Left cardiac atrium (tissue), 4 donors: ENCODE measurements around the gene CDK18. TPM values are rescaled to one million over a fixed set of nuclear protein-coding genes. Genes with fewer than 3 reads are reported as not detected.

Experiments used
- ATAC-seq, 2 donors: fragments of 200-7000 bp; cut with Tn5 transposase; one replicate each; pipeline ENCODE4 v1.9.1; 2020; ENCODE audit warnings: mild to moderate bottlenecking in 2 of 2, moderate library complexity in 2 of 2
- DNase-seq: peaks from one replicate; pipeline ENCODE4 v3.0.0-alpha.2; 2020
- intact Hi-C, 2 donors: fragments of 100-400 bp; cut with DNase I; formaldehyde crosslinking; loops; one replicate each; pipeline versions ENCODE4 v1.14.1 to v1.15.1; 2022 to 2023
- total RNA-seq, 2 donors: library from RNA; stranded (reverse); fragmentation: NEBNext Ultra II Directional; extraction: Animal tissue kit (Norgen Biotek cat#: 25700); gene quantifications; one replicate each; pipeline ENCODE4 v1.2.1, GENCODE V29; 2021
- donor health status: DM: no; HTN: yes; CAD: no.
- donor health status: DM: no; HTN: yes; CAD: no; lungs with severe emphysema.
- donor health status: DM: yes; HTN: yes; CAD: no.
- donor health status: Dilated cardiomyopathy.

Gene CDK18
- total RNA-seq, 2 donors from 2014 or later = 102 to 118 TPM

DNA sequence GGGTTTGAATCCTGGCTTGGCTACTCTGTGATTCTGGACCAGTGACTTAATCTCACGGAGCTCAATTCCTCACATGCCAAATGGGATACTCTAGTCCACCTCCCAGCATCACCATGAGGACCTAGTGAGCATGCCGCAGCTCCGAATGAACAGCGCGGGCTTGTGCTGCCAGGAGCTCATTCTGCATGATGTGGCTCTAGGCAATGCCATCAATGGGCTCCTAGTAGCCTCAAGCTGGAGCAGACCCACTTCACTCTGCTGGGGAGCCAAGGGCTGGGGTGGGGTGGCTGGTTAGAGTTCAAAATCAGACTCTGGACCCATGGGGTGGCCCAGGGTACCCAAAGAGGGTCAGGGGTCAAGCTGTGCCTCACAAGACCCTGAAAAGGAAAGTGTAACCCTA lies 41.5 kb downstream of the CDK18 start:
- no peak for DNase-seq
- intact Hi-C loops = no loop called here
- ATAC-seq = no peak

DNA sequence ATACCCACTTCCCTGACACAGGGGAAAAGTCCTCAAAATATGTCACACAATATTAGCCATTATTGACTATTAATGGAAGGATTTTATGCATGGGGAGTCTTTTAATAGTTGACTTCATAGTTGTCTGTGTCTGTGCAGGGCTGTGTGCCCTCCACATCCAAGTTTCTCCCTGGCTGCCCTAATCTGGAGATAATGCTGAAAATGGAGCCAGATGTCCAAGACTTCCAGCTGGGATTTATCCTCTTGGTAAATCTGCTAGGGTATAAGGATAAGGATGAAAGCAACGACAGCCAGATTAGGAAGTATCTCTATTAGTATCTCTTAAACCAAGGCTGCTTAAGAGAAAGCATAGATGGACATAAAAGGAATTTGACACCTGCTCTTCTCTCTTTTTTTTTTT lies 42.1 kb downstream of the CDK18 start:
- intact Hi-C loops = no loop called here
- ATAC-seq (no peak), DNase-seq (no peak)

DNA sequence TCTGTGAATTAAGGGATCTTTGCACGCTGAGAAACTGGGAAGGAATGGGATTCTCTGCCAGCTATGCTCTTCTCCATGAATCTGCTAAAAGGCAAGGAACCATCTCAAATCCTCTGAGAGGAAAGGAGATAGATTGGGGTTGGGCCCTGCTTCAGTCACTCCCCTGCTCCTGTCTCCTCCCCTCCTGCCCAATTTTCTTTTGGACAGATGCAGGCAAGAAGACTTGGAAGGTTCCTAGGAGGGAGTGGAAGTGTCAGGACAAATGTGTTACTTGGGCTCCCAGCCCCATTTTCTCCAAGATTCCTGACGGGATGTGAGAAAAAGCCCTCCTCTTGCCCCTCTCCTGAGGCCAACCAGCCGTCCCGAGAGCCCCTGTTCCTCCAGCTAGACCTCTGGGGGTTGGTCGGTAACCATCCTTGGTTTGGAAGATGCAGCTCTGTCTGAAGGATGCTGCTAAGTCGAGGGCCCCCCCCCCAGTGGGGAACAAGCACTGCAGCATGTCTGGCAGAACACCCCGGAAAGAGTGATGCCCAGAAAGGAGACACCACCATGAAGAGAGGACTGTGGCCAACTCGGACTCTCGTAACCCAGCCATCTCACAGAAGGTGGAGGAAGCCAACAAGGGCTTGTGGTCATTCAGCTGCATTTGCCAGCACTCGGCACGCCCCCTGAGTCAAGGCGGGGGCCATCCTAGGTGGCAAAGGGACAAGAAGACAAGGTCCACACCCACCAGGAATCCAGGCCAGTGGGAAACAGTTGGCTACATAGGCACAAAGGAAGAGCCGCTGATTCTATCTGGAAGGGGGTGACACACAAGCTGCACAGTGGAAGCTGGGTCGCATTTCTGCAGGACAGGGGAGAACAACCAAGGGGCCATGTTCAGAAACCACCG lies 43.7 kb downstream of the CDK18 start:
- ATAC-seq (no peak), DNase-seq (no peak)
- intact Hi-C loops = no loop called here

DNA sequence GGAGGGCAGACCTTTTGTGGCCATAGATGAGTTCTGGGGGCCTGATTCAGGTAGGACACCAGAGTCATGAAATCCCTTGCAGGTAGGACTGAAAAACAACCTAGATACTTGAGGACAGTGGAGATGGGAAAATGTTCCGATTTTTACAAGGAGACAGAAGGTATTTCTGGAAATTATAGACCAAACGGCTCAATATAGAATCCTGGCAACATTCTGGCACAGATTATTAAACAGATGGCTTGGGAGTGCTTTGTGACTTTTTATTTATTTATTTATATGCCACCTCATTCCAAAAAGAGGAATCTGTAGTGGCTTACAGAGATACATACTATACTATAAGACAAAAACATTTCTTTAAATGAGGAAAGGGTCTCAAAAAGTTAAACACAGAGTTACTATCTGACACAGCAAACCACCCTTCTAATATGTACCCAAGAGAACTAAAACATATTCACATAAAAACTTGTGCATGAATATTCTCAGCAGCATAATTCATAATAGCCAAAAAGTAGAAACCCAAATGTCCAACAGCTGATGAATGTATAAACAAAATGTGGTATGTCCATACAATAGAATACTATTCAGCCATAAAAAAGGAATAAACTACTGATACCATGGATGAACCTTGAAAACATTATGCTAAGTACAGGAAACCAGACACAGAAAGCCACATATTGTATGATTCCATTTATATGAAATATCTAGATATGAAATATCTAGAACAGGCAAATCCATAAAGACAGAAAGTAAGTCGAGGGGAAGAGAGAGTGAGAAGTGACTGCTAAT lies 49.8 kb downstream of the CDK18 start:
- intact Hi-C loops = no loop called here
- ATAC-seq (no peak), DNase-seq (no peak)

DNA sequence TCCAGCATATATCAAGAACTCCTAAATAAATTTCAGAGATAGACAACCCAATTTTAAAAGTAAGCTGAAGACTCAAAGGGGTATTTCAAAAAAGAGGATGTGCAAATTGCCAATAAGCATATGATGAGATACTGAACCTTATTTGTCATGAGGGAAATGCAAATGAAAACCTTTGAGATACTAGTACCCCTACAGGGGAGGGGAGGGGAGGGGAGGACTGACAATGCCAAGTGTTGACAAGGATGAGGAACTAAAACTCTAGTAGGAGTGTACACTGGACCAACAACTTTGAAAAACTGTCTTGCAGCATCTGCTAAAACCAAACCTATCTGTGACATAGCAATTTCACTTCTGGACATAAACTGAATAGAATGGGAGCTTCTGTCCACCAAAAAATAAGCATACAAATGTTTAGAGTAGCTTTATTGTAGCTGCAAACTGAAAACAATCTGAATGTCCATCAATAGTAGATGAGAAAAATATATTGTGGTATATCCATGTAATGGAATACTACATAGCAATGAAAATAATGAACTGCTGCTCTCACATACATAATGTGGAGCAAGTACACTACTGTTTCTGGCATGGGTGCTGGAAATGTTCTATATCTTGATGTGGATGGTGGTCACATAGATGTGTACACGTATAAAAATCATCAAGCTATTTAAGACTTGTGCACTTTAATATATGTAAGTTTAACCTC lies 57.2 kb downstream of the CDK18 start:
- ATAC-seq = no peak
- DNase-seq = no peak
- intact Hi-C loops = no loop called here

DNA sequence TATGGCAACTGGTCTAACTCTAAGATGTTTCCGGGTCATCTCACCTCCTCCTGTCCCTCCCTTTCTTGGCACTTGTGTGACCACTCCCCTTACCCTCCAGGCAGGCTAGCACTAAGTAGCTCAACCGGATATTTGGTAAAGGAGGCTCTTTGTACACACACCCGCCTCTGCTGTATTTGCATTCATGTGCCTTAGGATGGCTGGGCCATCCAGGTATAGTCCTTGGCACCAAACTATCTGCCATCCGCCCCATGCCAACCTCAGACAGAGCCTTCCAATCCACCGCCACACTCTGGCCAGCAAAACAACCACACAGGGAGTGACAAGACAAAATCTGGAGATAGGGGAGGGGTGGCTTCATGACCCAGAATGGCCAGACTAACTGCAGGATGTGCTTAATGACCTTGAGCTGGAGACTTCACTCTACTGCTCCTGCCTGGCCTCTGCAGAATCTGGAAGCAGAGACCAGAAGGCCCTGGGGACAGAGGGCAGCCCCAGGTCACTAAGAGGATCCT lies 59.5 kb downstream of the CDK18 start:
- DNase-seq (no peak), ATAC-seq (no peak)
- intact Hi-C loops = no loop called here

DNA sequence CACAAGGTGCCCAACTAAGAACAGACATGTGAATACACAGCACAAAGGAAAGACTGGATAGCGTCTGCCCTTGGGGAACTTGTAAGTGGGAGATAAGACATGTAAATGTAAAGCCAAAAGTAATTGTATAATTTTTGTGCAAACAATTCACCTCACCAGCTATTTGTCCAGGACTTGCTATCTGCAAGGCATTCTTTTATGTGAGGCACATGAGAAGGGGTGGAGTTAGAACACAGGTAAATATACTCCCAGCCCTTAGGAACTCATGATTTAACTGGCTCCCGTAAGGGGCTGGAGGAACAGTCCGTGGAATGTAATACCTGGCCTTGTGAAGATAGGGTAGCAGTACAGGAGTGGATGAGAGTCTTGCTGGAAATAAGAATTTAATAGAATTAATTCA lies 61.3 kb downstream of the CDK18 start:
- ATAC-seq (no peak), DNase-seq (no peak)
- intact Hi-C loops = no loop called here

DNA sequence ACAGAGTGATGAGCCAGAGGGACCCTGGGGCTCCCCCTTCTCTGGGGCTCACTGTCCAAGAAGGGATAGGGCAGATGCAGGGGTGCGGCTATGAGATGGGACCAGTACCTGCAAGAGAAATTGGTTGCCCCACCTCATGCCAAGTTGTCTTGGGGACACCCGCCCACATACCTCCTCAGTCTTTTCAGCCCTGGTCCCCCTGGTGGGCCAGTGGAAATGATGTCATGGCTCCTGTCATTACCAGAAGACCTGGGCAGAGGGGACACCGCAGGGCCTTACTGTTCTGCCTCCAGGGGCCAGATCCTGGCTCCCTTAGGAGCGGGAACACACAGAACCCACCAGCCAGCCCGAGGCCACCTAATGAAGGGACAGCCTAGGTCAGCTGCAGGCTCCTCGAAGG lies 63.2 kb downstream of the CDK18 start:
- DNase-seq = no peak
- no peak for ATAC-seq
- intact Hi-C loops = no loop called here

DNA sequence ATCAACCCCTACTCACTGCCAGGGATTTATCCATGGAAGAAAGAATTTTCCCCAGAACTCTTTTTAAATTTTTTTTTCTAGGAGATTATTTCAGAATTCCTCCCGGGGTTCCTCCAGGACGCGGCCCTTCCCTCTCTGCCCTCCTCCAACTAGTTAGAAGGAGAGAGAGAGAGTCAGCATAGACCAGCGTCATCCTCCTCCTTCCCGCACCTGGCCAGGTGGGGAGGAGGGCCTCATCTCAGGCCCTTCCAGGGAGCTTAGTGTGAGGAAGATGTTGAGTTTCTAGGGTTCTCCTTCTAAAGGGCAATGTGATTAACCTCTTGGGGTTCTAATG lies 63.6 kb downstream of the CDK18 start:
- intact Hi-C loops = no loop called here
- DNase-seq (no peak), ATAC-seq (peak in 1 of 2 donors; percentile 12)

DNA sequence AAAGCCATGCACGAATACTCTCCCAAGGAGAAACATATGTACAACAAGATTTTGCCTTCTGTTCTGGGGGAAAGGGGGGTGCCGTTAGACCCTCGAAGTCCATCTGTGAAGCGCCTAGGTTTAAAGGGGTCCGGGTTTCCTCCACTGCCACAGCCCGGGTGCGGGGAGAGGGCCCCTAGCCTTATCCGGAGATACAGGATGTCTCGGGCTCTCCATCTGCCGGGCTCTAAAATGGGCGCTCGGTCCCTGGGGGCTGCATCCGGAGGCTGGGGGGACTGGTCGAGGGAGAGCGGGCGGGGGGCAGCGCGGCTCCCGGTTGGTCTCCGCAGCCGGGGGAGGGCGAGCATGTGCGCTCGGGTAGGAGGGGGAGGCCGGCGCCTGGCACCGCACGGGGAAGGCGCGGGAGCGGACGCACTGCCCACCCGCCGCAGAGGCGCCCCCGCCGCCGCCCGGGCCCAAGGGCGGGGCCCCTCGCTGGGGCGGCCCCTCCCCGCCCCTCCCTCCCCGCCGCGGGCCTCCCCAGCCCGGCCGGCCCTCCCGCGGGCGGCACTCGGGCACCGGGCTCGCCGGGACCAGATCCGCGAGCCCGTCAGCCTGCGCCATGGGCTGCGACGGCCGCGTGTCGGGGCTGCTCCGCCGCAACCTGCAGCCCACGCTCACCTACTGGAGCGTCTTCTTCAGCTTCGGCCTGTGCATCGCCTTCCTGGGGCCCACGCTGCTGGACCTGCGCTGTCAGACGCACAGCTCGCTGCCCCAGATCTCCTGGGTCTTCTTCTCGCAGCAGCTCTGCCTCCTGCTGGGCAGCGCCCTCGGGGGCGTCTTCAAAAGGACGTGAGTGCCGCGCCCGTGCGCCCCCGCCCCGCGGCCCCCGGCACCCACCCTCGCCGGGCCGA lies 64.2 kb downstream of the CDK18 start:
- ATAC-seq (peak; percentile 61 to 67), DNase-seq (no peak)
- intact Hi-C loops = no loop called here

DNA sequence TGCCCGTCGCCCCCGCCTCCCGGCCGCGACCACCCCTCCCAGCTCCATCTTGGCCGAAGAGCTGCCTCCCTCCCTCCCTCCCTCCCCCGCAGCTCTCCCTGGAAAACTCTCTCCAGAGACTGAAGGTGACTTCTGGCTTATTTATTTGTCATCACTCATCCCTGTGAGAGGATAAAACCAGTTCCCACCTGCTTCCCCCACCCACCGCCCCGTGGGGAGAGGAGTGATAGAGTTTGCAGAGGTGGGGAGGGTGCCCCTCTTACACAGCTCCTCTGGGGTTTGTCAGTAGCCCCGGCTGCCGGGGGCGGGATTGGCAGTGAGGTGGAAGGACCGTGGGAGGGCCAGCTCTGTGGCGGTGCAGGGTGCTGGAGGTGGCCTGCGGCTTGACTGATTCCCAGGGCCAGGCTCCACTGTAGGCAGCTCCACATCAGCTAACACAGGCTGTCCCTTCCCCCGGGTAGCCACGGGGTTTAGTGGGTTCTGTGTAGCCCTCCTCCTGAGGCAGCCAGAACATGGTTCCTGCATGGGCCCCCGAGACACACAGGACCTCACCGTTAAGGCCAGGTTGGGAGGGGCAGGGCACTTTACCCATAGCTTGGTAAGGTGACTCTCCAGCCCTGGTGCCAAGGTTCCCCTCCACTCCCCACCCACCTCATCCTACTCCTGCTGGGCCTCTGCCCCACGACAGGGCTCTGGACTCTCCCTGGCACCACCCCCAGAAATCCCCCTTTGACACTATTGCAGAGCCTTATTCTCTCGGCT lies 65.1 kb downstream of the CDK18 start:
- intact Hi-C loops = no loop called here
- ATAC-seq = no peak
- no peak for DNase-seq

DNA sequence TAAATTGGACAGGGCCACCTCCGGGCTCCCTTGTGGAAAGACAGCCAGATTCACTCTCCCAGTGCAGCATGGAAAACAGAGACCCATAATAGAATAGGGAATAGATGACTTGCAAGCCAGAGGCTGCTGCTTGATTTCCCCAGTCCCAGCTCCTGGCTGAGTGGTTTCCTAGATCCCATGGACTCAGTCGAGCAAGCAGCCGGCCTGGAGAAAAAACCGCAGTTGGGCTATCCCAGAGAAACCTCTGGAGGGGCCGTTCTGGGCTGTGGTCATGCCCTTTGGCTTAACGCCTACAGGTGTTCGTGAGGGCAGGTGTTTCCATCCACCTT lies 65.7 kb downstream of the CDK18 start:
- ATAC-seq = no peak
- DNase-seq = no peak
- intact Hi-C loops = no loop called here

DNA sequence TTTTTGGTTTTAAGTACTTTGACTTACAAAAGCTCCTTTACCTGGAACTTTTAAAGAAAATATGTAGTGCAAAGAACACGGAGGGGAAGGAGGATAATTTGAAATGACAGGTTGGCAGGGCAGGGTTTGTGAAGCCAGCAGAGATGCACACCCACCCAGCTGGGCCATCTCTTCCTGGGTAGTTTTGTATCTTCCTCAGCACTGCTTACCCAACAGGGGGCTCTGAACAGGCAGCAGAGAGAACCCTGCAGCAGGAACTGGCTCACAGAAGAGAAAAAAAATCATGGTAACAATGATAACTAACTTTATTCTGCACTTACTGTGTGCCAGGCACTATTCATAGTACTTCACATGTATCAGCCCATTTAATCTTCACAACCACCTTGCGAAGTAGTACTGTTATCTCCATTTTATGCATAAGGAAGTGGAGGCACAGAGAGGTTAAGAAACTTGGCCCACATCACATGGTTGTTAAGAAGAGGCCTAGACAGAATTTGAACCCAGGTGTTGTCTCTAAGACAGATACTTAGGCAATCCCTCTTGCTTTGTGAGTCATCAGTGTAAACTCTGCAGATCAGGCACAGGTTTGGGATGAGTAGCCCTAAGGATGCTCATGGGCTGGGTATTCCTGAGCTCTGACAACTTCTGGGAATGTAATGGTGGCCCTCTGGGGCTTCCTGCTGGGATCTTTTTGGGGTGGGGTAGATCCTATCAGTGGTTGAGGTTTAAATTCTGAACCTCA lies 66.5 kb downstream of the CDK18 start:
- intact Hi-C loops = no loop called here

DNA sequence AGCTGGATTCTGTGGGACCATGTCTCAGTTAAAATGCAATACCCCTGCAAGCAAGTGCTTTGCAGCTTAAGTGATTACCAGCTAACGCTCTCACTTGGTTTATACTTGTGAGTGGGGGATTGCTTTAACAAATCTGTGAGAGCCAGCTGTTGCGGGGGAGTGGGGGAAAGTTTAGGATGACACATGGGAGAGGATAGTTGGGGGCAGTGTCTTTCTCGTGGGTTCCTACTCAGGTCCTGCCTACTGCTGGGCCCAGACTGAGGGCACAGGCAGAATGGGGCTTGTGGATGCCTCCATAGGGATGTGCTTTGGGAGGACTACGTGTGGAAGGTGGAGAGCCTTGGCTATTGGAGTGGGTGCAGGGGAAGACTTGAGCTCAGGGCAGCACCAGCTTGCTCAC lies 67.3 kb downstream of the CDK18 start:
- intact Hi-C loops = no loop called here
- ATAC-seq = no peak
- DNase-seq = no peak

More for the DNA sequence above, 66.5 kb downstream of the CDK18 start:
- no peak for DNase-seq
- ATAC-seq = no peak

DNA sequence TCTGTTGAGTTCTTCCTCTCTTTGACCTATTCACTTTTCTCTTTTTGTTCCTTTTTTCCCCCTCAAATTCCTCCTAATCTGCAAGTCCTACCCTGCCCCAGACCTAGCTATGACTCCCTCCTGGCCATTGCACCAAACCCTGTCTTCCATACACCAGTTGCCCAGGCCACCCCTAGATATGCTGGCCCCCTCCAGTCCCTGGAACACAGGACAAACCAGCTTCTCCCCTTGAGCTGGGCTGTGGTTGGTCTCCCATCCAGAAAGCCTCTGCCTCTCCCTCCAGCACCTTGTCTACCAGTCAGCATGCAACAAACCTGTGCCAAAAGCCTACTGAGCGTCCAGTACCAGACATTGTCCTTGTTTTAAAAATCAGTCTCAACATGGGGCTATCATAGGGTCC lies 68.0 kb downstream of the CDK18 start:
- no peak for ATAC-seq
- DNase-seq = no peak
- intact Hi-C loops = no loop called here

DNA sequence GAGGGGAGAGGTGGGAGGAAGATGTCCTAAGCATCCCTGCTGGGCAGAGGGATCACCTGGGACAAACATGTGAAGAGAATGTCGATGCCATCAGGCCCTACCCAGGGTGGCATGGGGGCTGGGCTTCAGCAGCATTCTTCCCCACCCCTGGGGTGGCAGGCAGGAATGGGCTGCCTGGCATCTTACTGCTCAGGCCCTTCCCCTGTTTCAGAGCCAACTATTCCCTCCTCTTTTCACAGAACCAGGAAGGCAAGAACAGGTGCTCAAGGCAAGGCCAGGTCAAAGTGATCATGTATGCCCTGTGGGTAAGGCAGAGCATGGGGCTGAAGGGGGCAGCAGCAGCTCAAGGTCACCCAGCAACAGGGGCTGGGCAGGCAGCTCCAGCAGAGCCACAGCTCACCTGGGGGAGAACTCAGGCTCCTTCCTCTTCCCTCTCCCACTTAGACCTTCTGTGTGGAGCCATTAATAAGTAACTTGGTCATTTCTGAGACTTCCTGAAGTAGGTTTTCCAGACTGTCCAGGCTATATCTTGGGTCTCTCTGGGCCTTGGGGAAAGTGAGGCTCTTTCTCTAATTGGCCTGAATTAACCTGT lies 70.9 kb downstream of the CDK18 start:
- intact Hi-C loops = no loop called here
- DNase-seq (no peak), ATAC-seq (no peak)

DNA sequence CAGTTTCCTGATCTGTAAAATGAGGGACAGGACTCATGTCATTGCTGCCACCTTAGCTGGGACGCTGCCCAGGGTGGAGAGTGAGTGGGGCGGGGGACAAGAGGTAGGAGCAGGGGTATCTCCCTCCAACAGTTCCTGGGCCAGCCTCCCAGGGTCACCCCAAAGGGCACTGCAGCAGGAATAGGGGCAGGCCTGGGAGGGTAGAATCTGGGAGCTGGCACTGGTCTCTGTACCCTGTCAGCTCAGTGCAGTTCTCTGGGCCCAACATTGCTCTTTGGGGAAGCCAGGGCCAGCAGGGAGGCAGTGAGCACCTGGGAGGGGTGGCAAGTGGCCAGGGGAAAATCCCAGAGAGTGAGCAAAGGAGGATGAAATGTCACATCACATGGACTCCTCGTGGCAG lies 71.5 kb downstream of the CDK18 start:
- intact Hi-C loops = no loop called here
- ATAC-seq (no peak), DNase-seq (no peak)
